SK-N-SH (cell line): ENCODE data around the gene ZER1. TPM values are rescaled to one million over a fixed set of nuclear protein-coding genes. Genes with fewer than 3 reads are reported as not detected.
A peak's percentile ranks its signal among the peaks of the same experiment; 100 is the strongest.

ENCODE experiments used
- CTCF ChIA-PET: fragments of 300-600, 350-600 bp; formaldehyde crosslinking; extraction: SDS; loops from one replicate; lab custom pipeline; 2021; lab: Yijun Ruan, JAX
- POLR2A ChIA-PET: fragments of 350-600 bp; sonication (Branson Sonifier 250); formaldehyde crosslinking; extraction: SDS; loops from one replicate; lab custom pipeline; 2020; ENCODE audit warnings: antibody characterized with exemption, inconsistent platforms; lab: Yijun Ruan, JAX
- DNase-seq: peaks from one replicate; pipeline ENCODE4 v3.0.0; 2012
- H2AFZ ChIP-seq: fragments of 200-600 bp; sonication (generic); 2 replicates; pipeline ENCODE4 v1.8.1; 2016; ENCODE audit warnings: antibody characterized with exemption, mild to moderate bottlenecking, low read depth
- H3F3A ChIP-seq: fragments of 200-600 bp; sonication (generic); replicated peaks from 2 replicates; pipeline ENCODE3; 2016; ENCODE audit warnings: antibody characterized with exemption, mild to moderate bottlenecking; ENCODE audit not compliant: insufficient read depth
- H3K27ac ChIP-seq, 2 experiments: fragments of 200-500 bp in 1 of 2; fragments of 200-600 bp in 1 of 2; sonication (Bioruptor generic) in 1 of 2; sonication (generic), shearing (Covaris generic) in 1 of 2; 2 replicates each; pipeline versions ENCODE4 v1.5.1 to v1.6.1; 2014 to 2016; ENCODE audit warnings: low read depth in 2 of 2, inconsistent platforms in 1 of 2, low read length in 1 of 2, mild to moderate bottlenecking in 1 of 2, mixed read lengths in 1 of 2
- H3K27me3 ChIP-seq: fragments of 200-600 bp; sonication (generic), shearing (Covaris generic); 2 replicates; pipeline ENCODE4 v1.6.1; 2016; ENCODE audit warnings: mixed run types; ENCODE audit not compliant: insufficient read depth
- H3K36me3 ChIP-seq, 2 experiments: fragments of 200-500 bp in 1 of 2; fragments of 200-600 bp in 1 of 2; sonication (Bioruptor generic) in 1 of 2; sonication (generic) in 1 of 2; replicated peaks in 1 of 2; 2 replicates each; pipeline versions ENCODE3 to v1.5.1; 2014 to 2016; ENCODE audit warnings: low read length in 1 of 2, mild to moderate bottlenecking in 1 of 2; ENCODE audit not compliant: insufficient read depth in 2 of 2, control insufficient read depth in 1 of 2
- H3K4me1 ChIP-seq, 2 experiments: fragments of 200-500 bp in 1 of 2; fragments of 200-600 bp in 1 of 2; sonication (Bioruptor generic) in 1 of 2; sonication (generic), shearing (Covaris generic) in 1 of 2; 2 replicates each; pipeline versions ENCODE4 v1.5.1 to v1.6.1; 2014 to 2016; ENCODE audit warnings: low read depth in 1 of 2, low read length in 1 of 2, mixed run types in 1 of 2; ENCODE audit not compliant: insufficient read depth in 2 of 2, control insufficient read depth in 1 of 2
- H3K4me2 ChIP-seq: fragments of 200-600 bp; sonication (generic), shearing (Covaris generic); 2 replicates; pipeline ENCODE4 v1.6.1; 2017; ENCODE audit warnings: mixed run types
- H3K4me3 ChIP-seq, 2 experiments: fragments of 200-500 bp in 1 of 2; fragments of 200-600 bp in 1 of 2; sonication (Bioruptor generic) in 1 of 2; sonication (generic), shearing (Covaris generic) in 1 of 2; 2 replicates each; pipeline versions ENCODE4 v1.5.1 to v1.8.1; 2014 to 2016; ENCODE audit warnings: low read depth in 2 of 2, inconsistent platforms in 1 of 2, low read length in 1 of 2, mild to moderate bottlenecking in 1 of 2, mixed read lengths in 1 of 2, moderate library complexity in 1 of 2
- H3K79me2 ChIP-seq: fragments of 200-600 bp; sonication (generic); 2 replicates; pipeline ENCODE4 v1.8.1; 2017; ENCODE audit warnings: mild to moderate bottlenecking; ENCODE audit not compliant: insufficient read depth
- H3K9ac ChIP-seq: fragments of 200-600 bp; sonication (generic); 2 replicates; pipeline ENCODE4 v1.6.1; 2017; ENCODE audit warnings: mixed run types
- H3K9me2 ChIP-seq: fragments of 200-600 bp; sonication (generic); 2 replicates; pipeline ENCODE4 v1.6.1; 2017; ENCODE audit warnings: mixed run types
- H3K9me3 ChIP-seq: fragments of 200-600 bp; sonication (generic); 2 replicates; pipeline ENCODE4 v1.6.1; 2017; ENCODE audit warnings: mixed run types, mild to moderate bottlenecking, moderate library complexity
- H4K20me1 ChIP-seq: fragments of 200-600 bp; sonication (generic); 2 replicates; pipeline ENCODE4 v1.6.1; 2017; ENCODE audit warnings: mild to moderate bottlenecking, mixed run types; ENCODE audit not compliant: insufficient read depth
- CHD2 ChIP-seq: fragments of 150-350 bp; IDR thresholded peaks from 2 replicates; pipeline ENCODE4 v1.6.1; 2018; ENCODE audit warnings: low read length; ENCODE audit not compliant: partially characterized antibody
- ELF1 ChIP-seq: IDR thresholded peaks from 2 replicates; pipeline ENCODE4 v1.4.0; 2012
- EP300 ChIP-seq, 2 experiments: IDR thresholded peaks; 2 replicates each; pipeline versions ENCODE4 v1.4.0 to v1.6.1; 2012; ENCODE audit warnings: borderline replicate concordance in 1 of 2, low read depth in 1 of 2, low read length in 1 of 2
- FOSL2 ChIP-seq: IDR thresholded peaks from 2 replicates; pipeline ENCODE4 v1.4.0; 2012; ENCODE audit warnings: low read depth, mild to moderate bottlenecking, moderate library complexity, borderline replicate concordance
- GATA2 ChIP-seq: sonication (generic); formaldehyde crosslinking; IDR thresholded peaks from 2 replicates; pipeline ENCODE4 v1.5.0; 2020; ENCODE audit warnings: mild to moderate bottlenecking, missing genetic modification reagents
- JUND ChIP-seq: IDR thresholded peaks from 2 replicates; pipeline ENCODE4 v1.4.0; 2012
- NFIC ChIP-seq: IDR thresholded peaks from 2 replicates; pipeline ENCODE4 v1.4.0; 2012; ENCODE audit warnings: borderline replicate concordance
- NRF1 ChIP-seq: IDR thresholded peaks from 2 replicates; pipeline ENCODE4 v1.6.1; 2012; ENCODE audit warnings: low read depth, mild to moderate bottlenecking, low read length
- POLR2AphosphoS5 ChIP-seq: IDR thresholded peaks from 2 replicates; pipeline ENCODE4 v1.6.1; 2012; ENCODE audit warnings: low read depth, low read length
- RAD21 ChIP-seq: IDR thresholded peaks from 2 replicates; pipeline ENCODE4 v1.6.1; 2012; ENCODE audit warnings: mild to moderate bottlenecking, low read length
- RCOR1 ChIP-seq: fragments of 150-350 bp; IDR thresholded peaks from 2 replicates; pipeline ENCODE4 v1.6.1; 2017; ENCODE audit warnings: antibody characterized with exemption, low read length
- SIN3A ChIP-seq: IDR thresholded peaks from 2 replicates; pipeline ENCODE4 v1.6.1; 2012; ENCODE audit warnings: low read depth, mild to moderate bottlenecking, low read length, moderate library complexity, borderline replicate concordance
- SMC3 ChIP-seq: IDR thresholded peaks from 2 replicates; pipeline ENCODE4 v1.6.1; 2012; ENCODE audit warnings: low read depth, low read length, improper control_type of control experiment
- TCF12 ChIP-seq: IDR thresholded peaks from 2 replicates; pipeline ENCODE4 v1.4.0; 2012
- TEAD4 ChIP-seq: IDR thresholded peaks from 2 replicates; pipeline ENCODE4 v1.4.0; 2012; ENCODE audit warnings: mild to moderate bottlenecking, borderline replicate concordance; ENCODE audit not compliant: insufficient read depth
- YY1 ChIP-seq: IDR thresholded peaks from 2 replicates; pipeline ENCODE4 v1.4.0; 2012; ENCODE audit warnings: low read depth, mild to moderate bottlenecking
- WGBS: methylation state at CpG from one replicate; pipeline ENCODE4 v1.1.6; 2017; ENCODE audit warnings: low lambda C conversion rate; 5-methylcytosine and 5-hydroxymethylcytosine counted together
- polyA plus RNA-seq, 3 experiments: library from polyadenylated mRNA; depleted of rRNA; stranded (reverse); fragments of >200 nt; gene quantifications; 2 replicates each; pipeline ENCODE4 v1.2.3, GENCODE V29; 2012
- TF ChIP-seq, protein P1 (sequence below): IDR thresholded peaks from 2 replicates; pipeline ENCODE4 v1.6.1; 2012; ENCODE audit warnings: mild to moderate bottlenecking, low read depth, low read length, moderate library complexity
- TF ChIP-seq, protein P2 (sequence below): IDR thresholded peaks from 2 replicates; pipeline ENCODE4; 2012

Gene ZER1
- polyA plus RNA-seq, 1 of the 3 experiments (the other 2 are of a cell fraction), result 30.9 TPM

DNA sequence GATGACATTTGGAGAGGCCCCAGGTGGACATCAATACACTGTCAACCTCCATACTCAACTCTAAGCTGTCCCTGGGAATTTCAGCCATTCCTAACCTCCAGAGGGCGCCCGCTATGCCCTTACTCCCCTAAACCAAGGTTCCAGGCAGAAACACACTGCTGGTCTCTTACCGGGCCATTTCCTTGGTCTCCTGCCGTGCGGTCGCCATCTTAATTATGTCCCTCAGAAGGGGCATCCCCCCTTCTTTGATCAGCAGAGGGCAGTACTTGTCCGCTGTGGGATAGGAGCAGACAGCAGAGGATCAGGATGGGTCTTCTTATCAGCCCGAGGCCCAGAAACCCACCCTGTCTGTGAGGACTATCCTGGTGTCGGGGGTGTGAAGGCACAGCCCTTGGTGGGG lies 38.5 kb downstream of the ZER1 start (continued):
- TF ChIP-seq, protein P1, sequence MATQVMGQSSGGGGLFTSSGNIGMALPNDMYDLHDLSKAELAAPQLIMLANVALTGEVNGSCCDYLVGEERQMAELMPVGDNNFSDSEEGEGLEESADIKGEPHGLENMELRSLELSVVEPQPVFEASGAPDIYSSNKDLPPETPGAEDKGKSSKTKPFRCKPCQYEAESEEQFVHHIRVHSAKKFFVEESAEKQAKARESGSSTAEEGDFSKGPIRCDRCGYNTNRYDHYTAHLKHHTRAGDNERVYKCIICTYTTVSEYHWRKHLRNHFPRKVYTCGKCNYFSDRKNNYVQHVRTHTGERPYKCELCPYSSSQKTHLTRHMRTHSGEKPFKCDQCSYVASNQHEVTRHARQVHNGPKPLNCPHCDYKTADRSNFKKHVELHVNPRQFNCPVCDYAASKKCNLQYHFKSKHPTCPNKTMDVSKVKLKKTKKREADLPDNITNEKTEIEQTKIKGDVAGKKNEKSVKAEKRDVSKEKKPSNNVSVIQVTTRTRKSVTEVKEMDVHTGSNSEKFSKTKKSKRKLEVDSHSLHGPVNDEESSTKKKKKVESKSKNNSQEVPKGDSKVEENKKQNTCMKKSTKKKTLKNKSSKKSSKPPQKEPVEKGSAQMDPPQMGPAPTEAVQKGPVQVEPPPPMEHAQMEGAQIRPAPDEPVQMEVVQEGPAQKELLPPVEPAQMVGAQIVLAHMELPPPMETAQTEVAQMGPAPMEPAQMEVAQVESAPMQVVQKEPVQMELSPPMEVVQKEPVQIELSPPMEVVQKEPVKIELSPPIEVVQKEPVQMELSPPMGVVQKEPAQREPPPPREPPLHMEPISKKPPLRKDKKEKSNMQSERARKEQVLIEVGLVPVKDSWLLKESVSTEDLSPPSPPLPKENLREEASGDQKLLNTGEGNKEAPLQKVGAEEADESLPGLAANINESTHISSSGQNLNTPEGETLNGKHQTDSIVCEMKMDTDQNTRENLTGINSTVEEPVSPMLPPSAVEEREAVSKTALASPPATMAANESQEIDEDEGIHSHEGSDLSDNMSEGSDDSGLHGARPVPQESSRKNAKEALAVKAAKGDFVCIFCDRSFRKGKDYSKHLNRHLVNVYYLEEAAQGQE, result no peak
- TF ChIP-seq YY1 (peak; percentile 83; the same call in 1 of the 2 replicates), RAD21 (peak; percentile 65), TEAD4 (no peak), FOSL2 (no peak), SMC3 (peak; percentile 33)
- TF ChIP-seq, all 33 proteins: peak for 5

DNA sequence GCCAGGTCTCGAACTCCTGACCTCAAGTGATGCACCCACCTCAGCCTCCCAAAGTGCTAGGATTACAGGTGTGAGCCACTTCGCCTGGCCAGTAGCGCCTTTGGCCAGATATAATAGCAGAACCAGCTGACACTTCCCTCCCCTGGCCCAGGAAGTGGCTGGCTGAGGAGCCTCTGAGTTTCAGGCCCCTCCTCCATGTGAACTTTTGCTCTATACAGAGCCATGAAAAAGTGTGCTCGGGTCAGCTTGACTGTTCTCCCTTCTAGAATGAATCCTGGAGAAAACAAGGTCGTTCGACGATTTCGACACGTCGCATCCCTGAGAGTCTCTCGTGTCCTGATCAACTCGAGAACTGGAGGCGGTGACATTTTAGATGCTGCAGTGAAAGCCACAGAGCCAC lies 39.2 kb downstream of the ZER1 start:
- no peaks in the 10 kb centered on the region for H3K27me3 ChIP-seq
- H3K9me2 ChIP-seq, result no peaks in the 10 kb centered on the region
- WGBS, result 97% methylated on average over 13 of the region's 13 CpGs
- H3K27ac ChIP-seq, result no peak overlapping the region
- no peak overlapping the region for H3K9ac ChIP-seq
- no peaks in the 10 kb centered on the region for H3K79me2 ChIP-seq
- H2AFZ ChIP-seq, result no peak overlapping the region
- DNase-seq, result no peak
- TF ChIP-seq TCF12 (no peak), CHD2 (no peak), RAD21 (no peak), SMC3 (no peak), POLR2AphosphoS5 (no peak), RCOR1 (no peak), GATA2 (CRISPR knock-in tag) (no peak), EP300 (IDR thresholded peaks at IDR 0.05; ENCODE audit: borderline replicate concordance in 1 of 2, low read depth in 1 of 2, low read length in 1 of 2) (no peak), NFIC (no peak), NRF1 (no peak), JUND (no peak), ELF1 (no peak), SIN3A (no peak), YY1 (no peak)
- TF ChIP-seq, protein P1, result no peak
- TF ChIP-seq, protein P2, sequence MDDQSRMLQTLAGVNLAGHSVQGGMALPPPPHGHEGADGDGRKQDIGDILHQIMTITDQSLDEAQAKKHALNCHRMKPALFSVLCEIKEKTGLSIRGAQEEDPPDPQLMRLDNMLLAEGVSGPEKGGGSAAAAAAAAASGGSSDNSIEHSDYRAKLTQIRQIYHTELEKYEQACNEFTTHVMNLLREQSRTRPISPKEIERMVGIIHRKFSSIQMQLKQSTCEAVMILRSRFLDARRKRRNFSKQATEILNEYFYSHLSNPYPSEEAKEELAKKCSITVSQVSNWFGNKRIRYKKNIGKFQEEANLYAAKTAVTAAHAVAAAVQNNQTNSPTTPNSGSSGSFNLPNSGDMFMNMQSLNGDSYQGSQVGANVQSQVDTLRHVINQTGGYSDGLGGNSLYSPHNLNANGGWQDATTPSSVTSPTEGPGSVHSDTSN, result no peak
- TF ChIP-seq, all 33 proteins: peak for 0
- Histone ChIP-seq H3K4me1 (peaks cover 0 to 35% of the 10 kb centered on the region in 2 experiments; a peak in 1 of 4 replicates), H3K36me3 (peaks cover 2 to 4% of the 10 kb centered on the region in 2 experiments), H3K4me3 (no peak overlapping the region), H3F3A (peaks cover 4% of the 10 kb centered on the region), H3K9me3 (no peaks in the 10 kb centered on the region), H3K4me2 (no peak overlapping the region), H4K20me1 (no peaks in the 10 kb centered on the region)
- ChIA-PET POLR2A (interaction anchor here (0.6 kb wide), 1 partner anchor 251 kb away, joined by 5 read pairs; no protein-coding TSS in a partner anchor), CTCF (interaction anchor here (0.6 to 3.3 kb wide), 19 partner anchors 8 to 205 kb away, joined by 3 to 28 read pairs (median 5); partner anchors contain the start of genes ENDOG, PKN3, SPOUT1 and ZDHHC12)
